ENCODE data around the gene OS9.
"Not testable (repeated sequence)": the region's sequence is repeated elsewhere in the genome, so short reads cannot be mapped to it uniquely, and the experiment has no call there.

OS9 gene

GRCh38 chr12:57671811-57672210 is 22.1 kb upstream of the OS9 start:
- H3K4me2 ChIP-seq (ENCODE audit: low read length); H3K18ac ChIP-seq (ENCODE audit: low read length); H2AK5ac ChIP-seq (ENCODE audit: low read length); H4K91ac ChIP-seq (ENCODE audit: low read depth, low read length); DNase-seq; H2BK5ac ChIP-seq (ENCODE audit: low read depth, low read length, poor library complexity); H2AFZ ChIP-seq (ENCODE audit: insufficient read depth, low read length, poor library complexity); H4K12ac ChIP-seq (ENCODE audit: low read depth, low read length); H3K4me3 ChIP-seq (ENCODE audit: low read depth, low read length); H3K79me1 ChIP-seq (ENCODE audit: low read length); H3K27me3 ChIP-seq (ENCODE audit: insufficient read depth, low read length); H3K36me3 ChIP-seq (ENCODE audit: control insufficient read depth in 1 of 2, insufficient read depth in 2 of 2, low read length in 2 of 2); H3K23ac ChIP-seq (ENCODE audit: low read length); H3K4me1 ChIP-seq (ENCODE audit: control insufficient read depth in 1 of 2, insufficient read depth in 2 of 2, low read length in 2 of 2); H3K27ac ChIP-seq (ENCODE audit: low read depth, low read length); H3K14ac ChIP-seq (ENCODE audit: low read length); H2BK12ac ChIP-seq (ENCODE audit: low read length); H3K4ac ChIP-seq (ENCODE audit: low read depth, low read length); H3K9ac ChIP-seq (ENCODE audit: low read length); H4K8ac ChIP-seq (ENCODE audit: low read depth, low read length); H3K79me2 ChIP-seq (ENCODE audit: control insufficient read depth, insufficient read depth, low read length, poor library complexity); H2BK120ac ChIP-seq (ENCODE audit: insufficient read depth, low read length, poor library complexity): not testable (repeated sequence)
- no CpG with 5 or more reads among the region's 3 CpGs for WGBS (ENCODE audit: extremely low coverage, insufficient coverage, insufficient read length)
- H3K9me3 ChIP-seq (ENCODE audit: insufficient read depth, low read depth, low read length): peaks cover 10% of the 10 kb centered on the region

DNA sequence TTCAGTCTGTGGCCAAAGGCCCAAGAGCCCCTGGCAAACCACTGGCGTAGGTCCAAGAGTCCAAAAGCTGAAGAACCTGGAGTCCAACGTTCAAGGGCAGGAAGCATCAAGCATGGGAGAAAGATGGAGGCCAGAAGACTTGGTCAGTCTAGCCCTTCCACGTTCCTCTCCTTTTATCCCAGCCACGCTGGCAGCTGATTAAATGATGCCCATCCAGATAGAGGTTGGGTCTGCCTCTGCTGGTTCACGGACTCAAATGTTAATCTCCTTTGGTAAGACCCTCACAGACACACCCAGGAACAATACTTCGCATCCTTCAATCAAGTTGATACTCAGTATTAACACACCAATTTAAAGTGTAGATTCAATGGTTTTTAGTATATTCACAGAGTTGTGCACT is 21.1 kb upstream of the OS9 start:
- Histone ChIP-seq H2AK5ac (ENCODE audit: low read length) (no peak overlapping the region), H3K79me1 (ENCODE audit: low read length) (no peaks in the 10 kb centered on the region), H2BK120ac (ENCODE audit: insufficient read depth, low read length, poor library complexity) (no peak overlapping the region), H3K4me3 (ENCODE audit: low read depth, low read length) (no peak overlapping the region), H4K12ac (ENCODE audit: low read depth, low read length) (no peak overlapping the region), H2BK12ac (ENCODE audit: low read length) (no peak overlapping the region), H3K9ac (ENCODE audit: low read length) (no peak overlapping the region), H3K4me2 (ENCODE audit: low read length) (no peak overlapping the region), H3K14ac (ENCODE audit: low read length) (no peak overlapping the region), H3K4me1 (ENCODE audit: control insufficient read depth in 1 of 2, insufficient read depth in 2 of 2, low read length in 2 of 2) (no peaks in the 10 kb centered on the region), H2BK5ac (ENCODE audit: low read depth, low read length, poor library complexity) (no peak overlapping the region), H3K18ac (ENCODE audit: low read length) (no peak overlapping the region), H3K36me3 (ENCODE audit: control insufficient read depth in 1 of 2, insufficient read depth in 2 of 2, low read length in 2 of 2) (no peaks in the 10 kb centered on the region), H3K9me3 (ENCODE audit: insufficient read depth, low read depth, low read length) (peaks cover 10% of the 10 kb centered on the region), H3K27me3 (ENCODE audit: insufficient read depth, low read length) (no peaks in the 10 kb centered on the region), H3K79me2 (ENCODE audit: control insufficient read depth, insufficient read depth, low read length, poor library complexity) (no peaks in the 10 kb centered on the region), H2AFZ (ENCODE audit: insufficient read depth, low read length, poor library complexity) (no peak overlapping the region), H4K91ac (ENCODE audit: low read depth, low read length) (no peak overlapping the region), H3K27ac (ENCODE audit: low read depth, low read length) (no peak overlapping the region), H3K23ac (ENCODE audit: low read length) (no peak overlapping the region), H3K4ac (ENCODE audit: low read depth, low read length) (no peak overlapping the region), H4K8ac (ENCODE audit: low read depth, low read length) (no peak overlapping the region)
- no CpG with 5 or more reads among the region's 6 CpGs for WGBS (ENCODE audit: extremely low coverage, insufficient coverage, insufficient read length)
- DNase-seq: no peak

- H3K4me3 ChIP-seq (ENCODE audit: low read depth, low read length): no peak overlapping the region
- no CpG with 5 or more reads among the region's 29 CpGs for WGBS (ENCODE audit: extremely low coverage, insufficient coverage, insufficient read length)
These were observed 19.2 kb upstream of the OS9 start for GRCh38 chr12:57674691-57675090.

DNA sequence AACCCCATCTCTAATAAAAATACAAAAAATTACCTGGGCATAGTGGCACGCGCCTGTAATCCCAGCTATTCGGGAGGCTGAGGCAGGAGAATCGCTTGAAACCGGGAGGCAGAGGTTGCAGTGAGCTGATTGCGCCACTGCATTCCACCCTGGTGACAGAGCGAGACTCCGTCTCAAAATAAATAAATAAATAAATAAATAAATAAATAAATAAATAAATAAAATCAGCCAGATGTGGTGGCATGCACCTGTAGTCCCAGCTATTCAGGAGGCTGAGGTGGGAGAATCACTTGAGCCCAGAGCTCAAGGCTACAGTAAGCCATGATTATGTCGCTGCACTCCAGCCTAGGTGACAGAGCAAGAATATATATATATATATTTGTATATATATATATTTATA is 16.0 kb upstream of the OS9 start:
- H2BK120ac ChIP-seq (ENCODE audit: insufficient read depth, low read length, poor library complexity); H2BK5ac ChIP-seq (ENCODE audit: low read depth, low read length, poor library complexity); H3K23ac ChIP-seq (ENCODE audit: low read length); H3K18ac ChIP-seq (ENCODE audit: low read length); H3K79me2 ChIP-seq (ENCODE audit: control insufficient read depth, insufficient read depth, low read length, poor library complexity); H3K79me1 ChIP-seq (ENCODE audit: low read length); H3K9ac ChIP-seq (ENCODE audit: low read length); H3K4ac ChIP-seq (ENCODE audit: low read depth, low read length); H3K27ac ChIP-seq (ENCODE audit: low read depth, low read length); H3K14ac ChIP-seq (ENCODE audit: low read length); H3K27me3 ChIP-seq (ENCODE audit: insufficient read depth, low read length); H4K91ac ChIP-seq (ENCODE audit: low read depth, low read length); H3K4me3 ChIP-seq (ENCODE audit: low read depth, low read length); H4K8ac ChIP-seq (ENCODE audit: low read depth, low read length); H4K12ac ChIP-seq (ENCODE audit: low read depth, low read length); DNase-seq; H3K4me2 ChIP-seq (ENCODE audit: low read length); H3K36me3 ChIP-seq (ENCODE audit: control insufficient read depth in 1 of 2, insufficient read depth in 2 of 2, low read length in 2 of 2); H2AK5ac ChIP-seq (ENCODE audit: low read length); H3K9me3 ChIP-seq (ENCODE audit: insufficient read depth, low read depth, low read length); H3K4me1 ChIP-seq (ENCODE audit: control insufficient read depth in 1 of 2, insufficient read depth in 2 of 2, low read length in 2 of 2); H2BK12ac ChIP-seq (ENCODE audit: low read length); H2AFZ ChIP-seq (ENCODE audit: insufficient read depth, low read length, poor library complexity): not testable (repeated sequence)
- WGBS (ENCODE audit: extremely low coverage, insufficient coverage, insufficient read length): no CpG with 5 or more reads among the region's 9 CpGs

More at GRCh38 chr12:57674691-57675090, 19.2 kb upstream of the OS9 start:
- H2BK12ac ChIP-seq (ENCODE audit: low read length): no peak overlapping the region
- no peak overlapping the region for H3K14ac ChIP-seq (ENCODE audit: low read length)
- H3K18ac ChIP-seq (ENCODE audit: low read length): no peak overlapping the region
- no peak overlapping the region for H2AK5ac ChIP-seq (ENCODE audit: low read length)
- H3K79me1 ChIP-seq (ENCODE audit: low read length): no peaks in the 10 kb centered on the region
- H2BK5ac ChIP-seq (ENCODE audit: low read depth, low read length, poor library complexity): no peak overlapping the region
- H3K23ac ChIP-seq (ENCODE audit: low read length): no peak overlapping the region
- H4K91ac ChIP-seq (ENCODE audit: low read depth, low read length): no peak overlapping the region
- no peak overlapping the region for H3K4ac ChIP-seq (ENCODE audit: low read depth, low read length)
- H2AFZ ChIP-seq (ENCODE audit: insufficient read depth, low read length, poor library complexity): no peak overlapping the region
- no peak overlapping the region for H3K9ac ChIP-seq (ENCODE audit: low read length)
- H3K4me2 ChIP-seq (ENCODE audit: low read length): no peak overlapping the region
- no peak overlapping the region for H2BK120ac ChIP-seq (ENCODE audit: insufficient read depth, low read length, poor library complexity)
- H3K9me3 ChIP-seq (ENCODE audit: insufficient read depth, low read depth, low read length): peaks cover 11% of the 10 kb centered on the region
- no peaks in the 10 kb centered on the region for H3K36me3 ChIP-seq (ENCODE audit: control insufficient read depth in 1 of 2, insufficient read depth in 2 of 2, low read length in 2 of 2)
- H4K12ac ChIP-seq (ENCODE audit: low read depth, low read length): no peak overlapping the region
- no peaks in the 10 kb centered on the region for H3K27me3 ChIP-seq (ENCODE audit: insufficient read depth, low read length)
- no peaks in the 10 kb centered on the region for H3K79me2 ChIP-seq (ENCODE audit: control insufficient read depth, insufficient read depth, low read length, poor library complexity)
- no peaks in the 10 kb centered on the region for H3K4me1 ChIP-seq (ENCODE audit: control insufficient read depth in 1 of 2, insufficient read depth in 2 of 2, low read length in 2 of 2)
- no peak overlapping the region for H4K8ac ChIP-seq (ENCODE audit: low read depth, low read length)
- no peak for DNase-seq
- H3K27ac ChIP-seq (ENCODE audit: low read depth, low read length): no peak overlapping the region
